GM23338 (cell line): ENCODE data around the gene TWSG1. TPM values are rescaled to one million over a fixed set of nuclear protein-coding genes. Genes with fewer than 3 reads are reported as not detected.

ENCODE experiments used
- ATAC-seq: fragments of 200-7000 bp; cut with Tn5 transposase; 3 replicates; pipeline ENCODE4 v1.9.1; 2020
- DNase-seq: peaks from one replicate; pipeline ENCODE4 v3.0.0-alpha.2; 2015; ENCODE audit warnings: low spot score
- H2AFZ ChIP-seq: fragments of 200-600 bp; sonication (generic); 2 replicates; pipeline ENCODE4 v1.8.0; 2016; ENCODE audit warnings: antibody characterized with exemption, mild to moderate bottlenecking, moderate library complexity
- H3F3A ChIP-seq: fragments of 200-600 bp; sonication (generic); replicated peaks from 2 replicates; pipeline ENCODE4 v1.8.0; 2017; ENCODE audit warnings: antibody characterized with exemption, mixed run types, low read depth
- H3K27ac ChIP-seq: fragments of 200-600 bp; sonication (generic); 2 replicates; pipeline ENCODE4 v1.6.1; 2016; ENCODE audit warnings: low read depth
- H3K27me3 ChIP-seq: fragments of 200-600 bp; sonication (generic); 2 replicates; pipeline ENCODE4 v1.8.0; 2016; ENCODE audit warnings: mild to moderate bottlenecking, mixed run types, moderate library complexity; ENCODE audit not compliant: insufficient read depth
- H3K36me3 ChIP-seq: fragments of 200-600 bp; sonication (generic); 2 replicates; pipeline ENCODE4 v1.8.0; 2016; ENCODE audit warnings: mild to moderate bottlenecking; ENCODE audit not compliant: insufficient read depth
- H3K4me1 ChIP-seq: fragments of 200-600 bp; sonication (generic); 2 replicates; pipeline ENCODE4 v1.8.0; 2016; ENCODE audit warnings: mild to moderate bottlenecking, moderate library complexity; ENCODE audit not compliant: insufficient read depth
- H3K4me2 ChIP-seq: fragments of 200-600 bp; sonication (generic); 2 replicates; pipeline ENCODE4 v1.7.1; 2017; ENCODE audit warnings: mixed run types
- H3K4me3 ChIP-seq: fragments of 200-600 bp; sonication (generic); 2 replicates; pipeline ENCODE4 v1.6.1; 2016; ENCODE audit warnings: mixed run types
- H3K79me2 ChIP-seq: fragments of 200-600 bp; sonication (generic); replicated peaks from 2 replicates; pipeline ENCODE4 v1.8.0; 2017; ENCODE audit warnings: mild to moderate bottlenecking; ENCODE audit not compliant: insufficient read depth
- H3K9me2 ChIP-seq: fragments of 200-600 bp; sonication (generic); 2 replicates; pipeline ENCODE4 v1.8.0; 2017; ENCODE audit not compliant: insufficient read depth
- H4K20me1 ChIP-seq: fragments of 200-600 bp; sonication (generic); replicated peaks from 2 replicates; pipeline ENCODE4 v1.8.0; 2017; ENCODE audit warnings: mild to moderate bottlenecking; ENCODE audit not compliant: insufficient read depth
- H3K27ac Mint-ChIP-seq: 2 replicates; pipeline ENCODE4 v1.8.0; 2020; ENCODE audit warnings: inconsistent platforms, mild to moderate bottlenecking, moderate library complexity, mixed read lengths
- H3K27me3 Mint-ChIP-seq: 3 replicates; pipeline ENCODE4 v1.8.0; 2022; ENCODE audit warnings: low read depth, mild to moderate bottlenecking, moderate library complexity, mixed read lengths, inconsistent platforms; ENCODE audit not compliant: insufficient read depth, poor library complexity
- H3K36me3 Mint-ChIP-seq: 3 replicates; pipeline ENCODE4 v1.8.0; 2021; ENCODE audit warnings: low read depth, mild to moderate bottlenecking, inconsistent platforms, moderate library complexity, mixed read lengths
- H3K4me1 Mint-ChIP-seq: 3 replicates; pipeline ENCODE4 v1.8.0; 2020; ENCODE audit warnings: mild to moderate bottlenecking, inconsistent platforms, mixed read lengths
- H3K4me3 Mint-ChIP-seq: 3 replicates; pipeline ENCODE4 v1.8.0; 2021; ENCODE audit warnings: moderate library complexity, mild to moderate bottlenecking, inconsistent platforms, mixed read lengths
- H3K9me3 Mint-ChIP-seq: 3 replicates; pipeline ENCODE4 v1.8.0; 2020; ENCODE audit warnings: moderate library complexity, mild to moderate bottlenecking, inconsistent platforms, mixed read lengths
- CREB1 ChIP-seq: fragments of 250-450 bp; sonication (Bioruptor Pico); IDR thresholded peaks from 2 replicates; pipeline ENCODE4 v1.5.0; 2020; ENCODE audit warnings: low read depth, mild to moderate bottlenecking, moderate library complexity
- EZH2 ChIP-seq: fragments of 200-600 bp; sonication (generic); IDR thresholded peaks from one replicate; pipeline ENCODE4 v1.8.0; 2017; ENCODE audit warnings: antibody characterized with exemption, mild to moderate bottlenecking, low read depth; ENCODE audit not compliant: unreplicated experiment
- EZH2phosphoT487 ChIP-seq: fragments of 200-600 bp; sonication (generic); IDR thresholded peaks from one replicate; pipeline ENCODE4 v1.8.1; 2018; ENCODE audit warnings: antibody characterized with exemption; ENCODE audit not compliant: unreplicated experiment
- JUNB ChIP-seq: IDR thresholded peaks from one replicate; pipeline ENCODE4 v1.6.1; 2016; ENCODE audit warnings: antibody characterized with exemption; ENCODE audit not compliant: unreplicated experiment
- NANOG ChIP-seq: IDR thresholded peaks from 2 replicates; pipeline ENCODE4 v1.6.1; 2016; ENCODE audit warnings: antibody characterized with exemption, borderline replicate concordance
- POLR2AphosphoS5 ChIP-seq: IDR thresholded peaks from 2 replicates; pipeline ENCODE4 v1.6.1; 2016; ENCODE audit warnings: antibody characterized with exemption, low read depth
- STAT1 ChIP-seq: IDR thresholded peaks from one replicate; pipeline ENCODE4 v1.6.1; 2016; ENCODE audit warnings: antibody characterized with exemption; ENCODE audit not compliant: unreplicated experiment
- ZNF114 ChIP-seq: fragments of 250-450 bp; sonication (Bioruptor Pico); IDR thresholded peaks from 2 replicates; pipeline ENCODE4 v1.5.0; 2020; ENCODE audit warnings: mild to moderate bottlenecking, moderate library complexity
- ZNF331 ChIP-seq: fragments of 250-450 bp; sonication (Bioruptor Pico); IDR thresholded peaks from 2 replicates; pipeline ENCODE4 v1.5.0; 2020; ENCODE audit warnings: low read depth, mild to moderate bottlenecking, moderate library complexity
- polyA plus RNA-seq: library from polyadenylated mRNA; unstranded; fragments of >200 nt; fragmentation: Nextera tagmentation; extraction: Ambion mirVana; gene quantifications from 2 replicates; pipeline ENCODE4 v1.2.1, GENCODE V29; 2016
- total RNA-seq: library from RNA; depleted of rRNA; stranded (reverse); fragments of >200 nt; shearing (Covaris generic); gene quantifications from 2 replicates; pipeline ENCODE4 v1.2.3, GENCODE V29; 2014
- TF ChIP-seq, protein P1 (sequence below), 2 experiments: fragments of 200-600 bp in 1 of 2; sonication (generic) in 1 of 2; conservative IDR thresholded peaks; 2 replicates each; pipeline versions ENCODE4 v1.5.1 to v1.6.1; 2016 to 2017; ENCODE audit warnings: antibody characterized with exemption in 2 of 2, low read depth in 2 of 2, mild to moderate bottlenecking in 2 of 2, moderate library complexity in 1 of 2
- TF ChIP-seq, protein P2 (sequence below): IDR thresholded peaks from 2 replicates; pipeline ENCODE4 v1.6.1; 2016; ENCODE audit warnings: antibody characterized with exemption
- TF ChIP-seq, protein P3 (sequence below): fragments of 250-450 bp; sonication (Bioruptor Pico); IDR thresholded peaks from 2 replicates; pipeline ENCODE4 v1.5.0; 2020; ENCODE audit warnings: mild to moderate bottlenecking, moderate library complexity

The TWSG1 gene
- total and polyA plus RNA-seq, 2 experiments from 2014 or later = 11.5 to 29.1 TPM

DNA sequence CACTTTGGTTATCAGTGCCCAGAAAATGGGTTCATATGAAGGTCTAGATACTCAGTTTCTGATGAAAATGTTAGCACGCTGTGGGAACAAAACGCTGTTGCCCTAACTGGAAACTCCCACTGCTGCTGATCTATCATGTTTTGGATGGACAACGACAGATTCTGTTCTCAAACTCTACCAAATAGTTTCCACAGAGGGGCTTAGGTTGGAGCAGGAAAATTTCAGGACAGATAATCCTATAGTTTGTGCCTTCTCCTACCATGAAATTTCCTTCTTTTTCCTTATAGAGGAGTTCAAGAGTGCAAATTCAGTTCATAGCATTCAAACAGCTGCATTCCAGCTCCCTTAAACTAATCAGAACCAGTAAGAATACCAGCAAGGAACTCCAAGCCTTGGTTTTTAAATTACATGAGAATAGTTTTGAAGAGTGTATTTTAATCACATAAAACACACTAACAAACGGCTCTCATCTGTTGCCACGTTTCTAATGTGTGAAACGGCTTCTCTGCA is 82.0 kb downstream of the TWSG1 start:
- peaks cover 11% of the 10 kb centered on the region for H3K4me1 ChIP-seq
- no peak overlapping the region for H3K4me3 Mint-ChIP-seq
- H2AFZ ChIP-seq = peak overlapping the region; percentile 15; the same call in 1 of the 2 replicates
- 0 out of 2 replicates have a peak, but pooled peaks cover 3% of the 10 kb centered on the region for H3K9me2 ChIP-seq
- H3K27ac ChIP-seq = no peak overlapping the region
- no peaks in the 10 kb centered on the region for H3F3A ChIP-seq
- no peak overlapping the region for H3K27ac Mint-ChIP-seq
- H3K27me3 Mint-ChIP-seq = no peaks in the 10 kb centered on the region
- peaks cover 12% of the 10 kb centered on the region for H3K4me1 Mint-ChIP-seq
- no peaks in the 10 kb centered on the region for H3K36me3 Mint-ChIP-seq
- no peak overlapping the region for H3K4me2 ChIP-seq
- no peaks in the 10 kb centered on the region for H3K79me2 ChIP-seq
- TF ChIP-seq, protein P1, sequence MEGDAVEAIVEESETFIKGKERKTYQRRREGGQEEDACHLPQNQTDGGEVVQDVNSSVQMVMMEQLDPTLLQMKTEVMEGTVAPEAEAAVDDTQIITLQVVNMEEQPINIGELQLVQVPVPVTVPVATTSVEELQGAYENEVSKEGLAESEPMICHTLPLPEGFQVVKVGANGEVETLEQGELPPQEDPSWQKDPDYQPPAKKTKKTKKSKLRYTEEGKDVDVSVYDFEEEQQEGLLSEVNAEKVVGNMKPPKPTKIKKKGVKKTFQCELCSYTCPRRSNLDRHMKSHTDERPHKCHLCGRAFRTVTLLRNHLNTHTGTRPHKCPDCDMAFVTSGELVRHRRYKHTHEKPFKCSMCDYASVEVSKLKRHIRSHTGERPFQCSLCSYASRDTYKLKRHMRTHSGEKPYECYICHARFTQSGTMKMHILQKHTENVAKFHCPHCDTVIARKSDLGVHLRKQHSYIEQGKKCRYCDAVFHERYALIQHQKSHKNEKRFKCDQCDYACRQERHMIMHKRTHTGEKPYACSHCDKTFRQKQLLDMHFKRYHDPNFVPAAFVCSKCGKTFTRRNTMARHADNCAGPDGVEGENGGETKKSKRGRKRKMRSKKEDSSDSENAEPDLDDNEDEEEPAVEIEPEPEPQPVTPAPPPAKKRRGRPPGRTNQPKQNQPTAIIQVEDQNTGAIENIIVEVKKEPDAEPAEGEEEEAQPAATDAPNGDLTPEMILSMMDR (conservative IDR thresholded peaks at IDR 0.05; ENCODE audit: low read depth in 2 of 2) = no peak
- no peak for TF ChIP-seq CREB1
- TF ChIP-seq EZH2 = no peak
- TF ChIP-seq, protein P2, sequence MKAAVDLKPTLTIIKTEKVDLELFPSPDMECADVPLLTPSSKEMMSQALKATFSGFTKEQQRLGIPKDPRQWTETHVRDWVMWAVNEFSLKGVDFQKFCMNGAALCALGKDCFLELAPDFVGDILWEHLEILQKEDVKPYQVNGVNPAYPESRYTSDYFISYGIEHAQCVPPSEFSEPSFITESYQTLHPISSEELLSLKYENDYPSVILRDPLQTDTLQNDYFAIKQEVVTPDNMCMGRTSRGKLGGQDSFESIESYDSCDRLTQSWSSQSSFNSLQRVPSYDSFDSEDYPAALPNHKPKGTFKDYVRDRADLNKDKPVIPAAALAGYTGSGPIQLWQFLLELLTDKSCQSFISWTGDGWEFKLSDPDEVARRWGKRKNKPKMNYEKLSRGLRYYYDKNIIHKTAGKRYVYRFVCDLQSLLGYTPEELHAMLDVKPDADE = no peak
- no peak for TF ChIP-seq NANOG
- no peak for TF ChIP-seq JUNB
- TF ChIP-seq, protein P3, sequence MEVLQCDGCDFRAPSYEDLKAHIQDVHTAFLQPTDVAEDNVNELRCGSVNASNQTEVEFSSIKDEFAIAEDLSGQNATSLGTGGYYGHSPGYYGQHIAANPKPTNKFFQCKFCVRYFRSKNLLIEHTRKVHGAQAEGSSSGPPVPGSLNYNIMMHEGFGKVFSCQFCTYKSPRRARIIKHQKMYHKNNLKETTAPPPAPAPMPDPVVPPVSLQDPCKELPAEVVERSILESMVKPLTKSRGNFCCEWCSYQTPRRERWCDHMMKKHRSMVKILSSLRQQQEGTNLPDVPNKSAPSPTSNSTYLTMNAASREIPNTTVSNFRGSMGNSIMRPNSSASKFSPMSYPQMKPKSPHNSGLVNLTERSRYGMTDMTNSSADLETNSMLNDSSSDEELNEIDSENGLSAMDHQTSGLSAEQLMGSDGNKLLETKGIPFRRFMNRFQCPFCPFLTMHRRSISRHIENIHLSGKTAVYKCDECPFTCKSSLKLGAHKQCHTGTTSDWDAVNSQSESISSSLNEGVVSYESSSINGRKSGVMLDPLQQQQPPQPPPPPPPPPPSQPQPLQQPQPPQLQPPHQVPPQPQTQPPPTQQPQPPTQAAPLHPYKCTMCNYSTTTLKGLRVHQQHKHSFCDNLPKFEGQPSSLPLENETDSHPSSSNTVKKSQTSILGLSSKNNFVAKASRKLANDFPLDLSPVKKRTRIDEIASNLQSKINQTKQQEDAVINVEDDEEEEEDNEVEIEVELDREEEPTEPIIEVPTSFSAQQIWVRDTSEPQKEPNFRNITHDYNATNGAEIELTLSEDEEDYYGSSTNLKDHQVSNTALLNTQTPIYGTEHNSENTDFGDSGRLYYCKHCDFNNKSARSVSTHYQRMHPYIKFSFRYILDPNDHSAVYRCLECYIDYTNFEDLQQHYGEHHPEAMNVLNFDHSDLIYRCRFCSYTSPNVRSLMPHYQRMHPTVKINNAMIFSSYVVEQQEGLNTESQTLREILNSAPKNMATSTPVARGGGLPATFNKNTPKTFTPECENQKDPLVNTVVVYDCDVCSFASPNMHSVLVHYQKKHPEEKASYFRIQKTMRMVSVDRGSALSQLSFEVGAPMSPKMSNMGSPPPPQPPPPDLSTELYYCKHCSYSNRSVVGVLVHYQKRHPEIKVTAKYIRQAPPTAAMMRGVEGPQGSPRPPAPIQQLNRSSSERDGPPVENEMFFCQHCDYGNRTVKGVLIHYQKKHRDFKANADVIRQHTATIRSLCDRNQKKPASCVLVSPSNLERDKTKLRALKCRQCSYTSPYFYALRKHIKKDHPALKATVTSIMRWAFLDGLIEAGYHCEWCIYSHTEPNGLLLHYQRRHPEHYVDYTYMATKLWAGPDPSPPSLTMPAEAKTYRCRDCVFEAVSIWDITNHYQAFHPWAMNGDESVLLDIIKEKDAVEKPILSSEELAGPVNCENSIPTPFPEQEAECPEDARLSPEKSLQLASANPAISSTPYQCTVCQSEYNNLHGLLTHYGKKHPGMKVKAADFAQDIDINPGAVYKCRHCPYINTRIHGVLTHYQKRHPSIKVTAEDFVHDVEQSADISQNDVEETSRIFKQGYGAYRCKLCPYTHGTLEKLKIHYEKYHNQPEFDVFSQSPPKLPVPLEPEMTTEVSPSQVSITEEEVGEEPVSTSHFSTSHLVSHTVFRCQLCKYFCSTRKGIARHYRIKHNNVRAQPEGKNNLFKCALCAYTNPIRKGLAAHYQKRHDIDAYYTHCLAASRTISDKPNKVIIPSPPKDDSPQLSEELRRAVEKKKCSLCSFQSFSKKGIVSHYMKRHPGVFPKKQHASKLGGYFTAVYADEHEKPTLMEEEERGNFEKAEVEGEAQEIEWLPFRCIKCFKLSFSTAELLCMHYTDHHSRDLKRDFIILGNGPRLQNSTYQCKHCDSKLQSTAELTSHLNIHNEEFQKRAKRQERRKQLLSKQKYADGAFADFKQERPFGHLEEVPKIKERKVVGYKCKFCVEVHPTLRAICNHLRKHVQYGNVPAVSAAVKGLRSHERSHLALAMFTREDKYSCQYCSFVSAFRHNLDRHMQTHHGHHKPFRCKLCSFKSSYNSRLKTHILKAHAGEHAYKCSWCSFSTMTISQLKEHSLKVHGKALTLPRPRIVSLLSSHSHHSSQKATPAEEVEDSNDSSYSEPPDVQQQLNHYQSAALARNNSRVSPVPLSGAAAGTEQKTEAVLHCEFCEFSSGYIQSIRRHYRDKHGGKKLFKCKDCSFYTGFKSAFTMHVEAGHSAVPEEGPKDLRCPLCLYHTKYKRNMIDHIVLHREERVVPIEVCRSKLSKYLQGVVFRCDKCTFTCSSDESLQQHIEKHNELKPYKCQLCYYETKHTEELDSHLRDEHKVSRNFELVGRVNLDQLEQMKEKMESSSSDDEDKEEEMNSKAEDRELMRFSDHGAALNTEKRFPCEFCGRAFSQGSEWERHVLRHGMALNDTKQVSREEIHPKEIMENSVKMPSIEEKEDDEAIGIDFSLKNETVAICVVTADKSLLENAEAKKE = no peak
- no peak for TF ChIP-seq POLR2AphosphoS5
- no peak for TF ChIP-seq ZNF331 (CRISPR knock-in tag)
- no peak for TF ChIP-seq EZH2phosphoT487
- no peak for TF ChIP-seq ZNF114 (CRISPR knock-in tag)
- no peak for TF ChIP-seq STAT1
- ATAC-seq (no peak), DNase-seq (no peak)
- no peaks in the 10 kb centered on the region for H3K27me3 ChIP-seq
- no peak overlapping the region for H3K4me3 ChIP-seq
- H4K20me1 ChIP-seq = no peaks in the 10 kb centered on the region
- no peaks in the 10 kb centered on the region for H3K36me3 ChIP-seq
- no peaks in the 10 kb centered on the region; the same call in 2 of the 3 replicates for H3K9me3 Mint-ChIP-seq
